C1 segment of cervical spinal cord (tissue), 14 donors: Measurements from ENCODE around the gene CAPN9.

Experiments used
- DNase-seq, 14 donors: peaks; one replicate each; lab custom pipeline; 2025; lab: John Stamatoyannopoulos, UW

Gene CAPN9

GRCh38 chr1:230820568-230820967, 73.4 kb downstream of the CAPN9 start:
- peak in 9 of 14 donors; percentile 34 to 88 (median 59) for DNase-seq

GRCh38 chr1:230821346-230821745, 74.2 kb downstream of the CAPN9 start:
- peak in 1 of 14 donors; percentile 46 for DNase-seq

GRCh38 chr1:230822092-230822581, 74.9 kb downstream of the CAPN9 start:
- no peak for DNase-seq

GRCh38 chr1:230823426-230823825, 76.2 kb downstream of the CAPN9 start:
- peak in 3 of 14 donors; percentile 25 to 57 (median 27) for DNase-seq

- DNase-seq = no peak
Measured at GRCh38 chr1:230823931-230824381, 76.8 kb downstream of the CAPN9 start.

GRCh38 chr1:230824551-230824918, 77.3 kb downstream of the CAPN9 start:
- DNase-seq = no peak

GRCh38 chr1:230824919-230825721, 77.9 kb downstream of the CAPN9 start:
- DNase-seq = no peak

- no peak for DNase-seq
Measured at GRCh38 chr1:230825761-230826160, 78.6 kb downstream of the CAPN9 start.

- no peak for DNase-seq
Measured at GRCh38 chr1:230826166-230826875, 79.1 kb downstream of the CAPN9 start.

GRCh38 chr1:230827081-230827681, 80.0 kb downstream of the CAPN9 start:
- peak in 10 of 14 donors; percentile 8 to 90 (median 75) for DNase-seq

GRCh38 chr1:230827801-230828200, 80.6 kb downstream of the CAPN9 start:
- DNase-seq = no peak

- DNase-seq = no peak
Measured at GRCh38 chr1:230828421-230828820, 81.2 kb downstream of the CAPN9 start.

- DNase-seq = no peak
Measured at GRCh38 chr1:230831771-230832170, 84.6 kb downstream of the CAPN9 start.

- no peak for DNase-seq
Measured at GRCh38 chr1:230832476-230832875, 85.3 kb downstream of the CAPN9 start.

GRCh38 chr1:230833511-230833910, 86.3 kb downstream of the CAPN9 start:
- DNase-seq = no peak

- no peak for DNase-seq
Measured at GRCh38 chr1:230834292-230834691, 87.1 kb downstream of the CAPN9 start.

- DNase-seq = no peak
Measured at GRCh38 chr1:230836347-230836746, 89.2 kb downstream of the CAPN9 start.

GRCh38 chr1:230836793-230837192, 89.6 kb downstream of the CAPN9 start:
- DNase-seq = no peak

GRCh38 chr1:230839173-230839572, 92.0 kb downstream of the CAPN9 start:
- peak in 3 of 14 donors; percentile 47 to 59 (median 51) for DNase-seq

GRCh38 chr1:230842801-230843200, 95.6 kb downstream of the CAPN9 start:
- no peak for DNase-seq

GRCh38 chr1:230843503-230844309, 96.5 kb downstream of the CAPN9 start:
- DNase-seq = no peak
